CD4-positive, alpha-beta T cell treated with Interleukin-21 for 1 hour (primary cell): ENCODE measurements around the gene SERTAD1.
"Not testable (repeated sequence)": the region's sequence is repeated elsewhere in the genome, so short reads cannot be mapped to it uniquely, and the experiment has no call there.

Source experiments
- DNase-seq: peaks from one replicate; pipeline ENCODE4 v3.0.0-alpha.2; 2020

The SERTAD1 gene

GRCh38 chr19:40425450-40426287 is at the start of gene SERTAD1:
TSS of gene SERTAD1 (minus strand) at chr19:40425992. CDS start at chr19:40423546, 2,446 bp downstream.
- peak; percentile 100 for DNase-seq

- DNase-seq: no peak
These were observed 48.9 kb upstream of the SERTAD1 start for GRCh38 chr19:40474737-40475136.

GRCh38 chr19:40472516-40472915 is 46.7 kb upstream of the SERTAD1 start:
- DNase-seq: no peak

GRCh38 chr19:40471111-40471510 is 45.3 kb upstream of the SERTAD1 start:
- no peak for DNase-seq

GRCh38 chr19:40469011-40469410 is 43.2 kb upstream of the SERTAD1 start:
- DNase-seq: no peak

GRCh38 chr19:40466985-40467734 is 41.4 kb upstream of the SERTAD1 start, which contains the start of gene SPTBN4:
TSS of gene SPTBN4 (plus strand) at chr19:40467001. CDS start at chr19:40472622, 5,621 bp downstream.
- no peak for DNase-seq

- DNase-seq: peak; percentile 86
These were observed 40.6 kb upstream of the SERTAD1 start for GRCh38 chr19:40466219-40466984.

GRCh38 chr19:40465557-40466218 is 39.9 kb upstream of the SERTAD1 start, which contains the start of gene BLVRB:
TSS of gene BLVRB (minus strand) at chr19:40465745. CDS start at chr19:40465688, 57 bp downstream.
- peak; percentile 100 for DNase-seq

- peak; percentile 53 for DNase-seq
These were observed 39.3 kb upstream of the SERTAD1 start for GRCh38 chr19:40465025-40465556.

GRCh38 chr19:40464059-40465024 is 38.5 kb upstream of the SERTAD1 start:
- DNase-seq: peak; percentile 76

- DNase-seq: not testable (repeated sequence)
These were observed 37.8 kb upstream of the SERTAD1 start for GRCh38 chr19:40463587-40464037.

GRCh38 chr19:40461669-40462221 is 36.0 kb upstream of the SERTAD1 start:
- no peak for DNase-seq

GRCh38 chr19:40460185-40460584 is 34.4 kb upstream of the SERTAD1 start:
- no peak for DNase-seq

- no peak for DNase-seq
These were observed 32.8 kb upstream of the SERTAD1 start for GRCh38 chr19:40458597-40458974.

GRCh38 chr19:40457953-40458596 is 32.3 kb upstream of the SERTAD1 start:
- no peak for DNase-seq

- no peak for DNase-seq
These were observed 31.3 kb upstream of the SERTAD1 start for GRCh38 chr19:40457048-40457447.

GRCh38 chr19:40453943-40454342 is 28.2 kb upstream of the SERTAD1 start:
- DNase-seq: not testable (repeated sequence)

GRCh38 chr19:40453151-40453735 is 27.5 kb upstream of the SERTAD1 start:
- DNase-seq: no peak

GRCh38 chr19:40452016-40452415 is 26.2 kb upstream of the SERTAD1 start:
- no peak for DNase-seq

GRCh38 chr19:40450664-40451063 is 24.9 kb upstream of the SERTAD1 start:
- no peak for DNase-seq
